Naive thymus-derived CD8-positive, alpha-beta T cell (primary cell): ENCODE results near the gene PREX1. TPM values are rescaled to one million over a fixed set of nuclear protein-coding genes. Genes with fewer than 3 reads are reported as not detected.
A peak's percentile ranks its signal among the peaks of the same experiment; 100 is the strongest.

Experiments
- ATAC-seq, 2 donors: fragments of 150-1000 bp; cut with Tn5 transposase in 1 of 2; sonication (Bioruptor Pico), chemical (Tn5 transposase) in 1 of 2; 1 replicate in 1 of 2; 2 replicates in 1 of 2; pipeline ENCODE4 v1.10.0; 2021; ENCODE audit warnings: mild to moderate bottlenecking in 2 of 2, moderate library complexity in 2 of 2
- POLR2A ChIA-PET: fragments of 350-600 bp; sonication (Branson Sonifier 250); formaldehyde crosslinking; loops from one replicate; lab custom pipeline; 2021; ENCODE audit warnings: antibody characterized with exemption; lab: Charles Lee
- DNase-seq, 10 donors: peaks; one replicate each; pipeline versions ENCODE4 v3.0.0 to v3.0.0-alpha.2; 2020 to 2022
- H3K27ac Mint-ChIP-seq, 10 donors: one replicate each; pipeline ENCODE4 v1.8.0; 2020 to 2022; ENCODE audit warnings: mild to moderate bottlenecking in 10 of 10, mixed read lengths in 10 of 10, moderate library complexity in 4 of 10, inconsistent platforms in 1 of 10
- H3K27me3 Mint-ChIP-seq, 5 donors: one replicate each; pipeline ENCODE4 v1.8.0; 2021 to 2022; ENCODE audit warnings: mixed read lengths in 5 of 5
- H3K36me3 Mint-ChIP-seq, 3 donors: one replicate each; pipeline ENCODE4 v1.8.0; 2020 to 2022; ENCODE audit warnings: mixed read lengths in 3 of 3, mild to moderate bottlenecking in 2 of 3, inconsistent platforms in 1 of 3
- H3K4me1 Mint-ChIP-seq, 4 donors: one replicate each; pipeline ENCODE4 v1.8.0; 2021 to 2022; ENCODE audit warnings: mixed read lengths in 4 of 4
- H3K4me3 Mint-ChIP-seq, 10 donors: one replicate each; pipeline ENCODE4 v1.8.0; 2020 to 2022; ENCODE audit warnings: mild to moderate bottlenecking in 10 of 10, mixed read lengths in 10 of 10, moderate library complexity in 6 of 10, inconsistent platforms in 1 of 10
- H3K9me3 Mint-ChIP-seq, 9 donors: one replicate each; pipeline ENCODE4 v1.8.0; 2020 to 2022; ENCODE audit warnings: mixed read lengths in 9 of 9, mild to moderate bottlenecking in 3 of 9, inconsistent platforms in 1 of 9, moderate library complexity in 1 of 9
- polyA plus RNA-seq, 3 donors: library from polyadenylated mRNA; unstranded; fragments of 300-500 nt; fragmentation: Illumina TruSeq; gene quantifications; one replicate each; pipeline ENCODE4 v1.2.3, GENCODE V29; 2021
- total RNA-seq, 8 experiments: library from RNA in 2 of 8; stranded (reverse) in 2 of 8; gene quantifications; one replicate each; pipeline ENCODE4 v1.2.3 and lab custom pipeline; 2021 to 2026

PREX1 gene
- total and polyA plus RNA-seq, 5 experiments from 2014 or later: 14.4 to 141 (median 38.5) TPM

DNA sequence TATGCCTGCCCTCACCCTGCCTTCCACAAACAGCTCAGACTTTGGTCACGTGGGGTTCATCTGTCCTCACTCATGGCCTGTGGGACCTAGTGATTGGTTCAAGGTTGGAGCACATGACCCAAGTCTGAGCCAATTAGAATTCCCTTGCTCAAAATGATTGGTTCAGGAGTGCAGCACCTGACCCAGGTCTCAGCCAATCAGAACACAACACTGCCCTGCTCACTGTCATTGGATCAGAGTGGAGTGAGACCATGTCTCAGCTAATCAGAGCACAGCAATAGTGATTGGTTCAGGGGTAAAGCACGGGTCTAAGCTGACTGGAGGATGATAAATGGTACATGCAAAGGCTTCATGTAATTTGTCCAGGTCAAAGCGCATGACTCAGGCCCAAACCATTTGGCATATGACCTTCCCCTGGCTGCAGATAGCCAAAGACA is 102.2 kb downstream of the PREX1 start:
- H3K9me3 Mint-ChIP-seq: no peaks in the 10 kb centered on the region
- H3K4me1 Mint-ChIP-seq: peaks cover 38 to 83% (median 74%) of the 10 kb centered on the region in 4 donors
- ATAC-seq (peak in 1 of 2 donors; percentile 19), DNase-seq (no peak)
- H3K36me3 Mint-ChIP-seq: peaks cover 0 to 62% (median 12%) of the 10 kb centered on the region in 3 donors
- peak overlapping the region in 8 of 10 donors; percentile 25 to 99 (median 54) for H3K27ac Mint-ChIP-seq
- no peak overlapping the region for H3K4me3 Mint-ChIP-seq
- POLR2A ChIA-PET: no interaction called here
- H3K27me3 Mint-ChIP-seq: no peaks in the 10 kb centered on the region

DNA sequence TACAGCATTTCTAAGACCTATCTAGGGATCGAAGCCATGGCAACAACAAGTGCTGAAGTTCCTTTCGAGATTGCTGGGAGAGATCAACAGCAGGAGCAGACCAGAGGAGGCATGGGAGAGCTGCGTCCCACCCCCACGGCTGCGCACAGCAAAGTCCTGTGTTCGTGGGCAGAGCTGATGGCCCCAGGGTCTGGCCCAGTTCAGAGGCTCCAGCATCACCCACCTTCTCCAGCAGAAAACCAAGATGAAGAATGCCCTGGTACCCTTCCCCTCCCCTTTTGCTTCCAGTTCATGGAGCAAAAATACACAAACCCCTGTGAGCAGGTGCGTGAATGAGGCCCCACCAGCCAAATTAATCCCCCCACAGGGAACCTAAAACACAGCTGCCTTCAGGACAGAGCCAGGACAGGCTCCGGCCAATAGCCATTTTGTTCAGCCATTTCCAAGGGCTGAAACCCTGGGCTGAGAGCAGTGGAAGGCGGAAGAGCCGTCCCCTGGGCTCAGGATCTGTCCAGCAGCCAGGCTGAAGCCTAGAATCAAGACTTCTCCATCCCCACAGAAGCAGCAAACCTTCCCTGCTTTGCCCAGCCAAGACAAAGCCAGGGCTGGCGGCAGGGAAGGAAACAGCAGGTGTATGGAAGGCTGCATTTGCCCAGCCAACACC is 102.8 kb downstream of the PREX1 start:
- no peaks in the 10 kb centered on the region for H3K9me3 Mint-ChIP-seq
- H3K27ac Mint-ChIP-seq: peak overlapping the region in 9 of 10 donors; percentile 20 to 99 (median 74)
- DNase-seq (no peak), ATAC-seq (no peak)
- POLR2A ChIA-PET: no interaction called here
- H3K36me3 Mint-ChIP-seq: peaks cover 0 to 59% (median 12%) of the 10 kb centered on the region in 3 donors
- no peaks in the 10 kb centered on the region for H3K27me3 Mint-ChIP-seq
- peaks cover 39 to 83% (median 75%) of the 10 kb centered on the region in 4 donors for H3K4me1 Mint-ChIP-seq
- no peak overlapping the region for H3K4me3 Mint-ChIP-seq

DNA sequence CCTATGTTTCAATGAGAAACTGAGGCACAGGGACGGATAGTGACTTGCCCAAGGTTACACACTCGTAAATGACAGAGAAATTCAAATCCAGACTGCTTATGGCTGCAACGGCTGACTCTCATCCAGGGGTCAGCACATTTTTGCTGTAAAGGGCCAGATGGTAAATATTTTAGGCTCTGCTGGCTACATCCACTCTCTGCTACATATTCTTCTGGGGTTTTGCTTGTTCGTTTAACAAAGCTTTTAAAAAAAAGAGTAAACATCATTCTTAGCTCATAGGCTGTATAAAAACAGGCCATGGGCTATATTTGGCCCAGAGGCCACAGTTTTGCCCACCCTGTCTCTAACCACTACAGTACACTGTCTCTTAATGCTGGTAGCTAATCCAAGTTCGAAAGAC is 103.4 kb downstream of the PREX1 start:
- peak overlapping the region; percentile 40 to 99 (median 74) for H3K27ac Mint-ChIP-seq
- DNase-seq (no peak), ATAC-seq (no peak)
- no peaks in the 10 kb centered on the region for H3K27me3 Mint-ChIP-seq
- no peak overlapping the region for H3K4me3 Mint-ChIP-seq
- H3K4me1 Mint-ChIP-seq: peaks cover 38 to 83% (median 75%) of the 10 kb centered on the region in 4 donors
- peaks cover 0 to 52% (median 12%) of the 10 kb centered on the region in 3 donors for H3K36me3 Mint-ChIP-seq
- no peaks in the 10 kb centered on the region for H3K9me3 Mint-ChIP-seq
- POLR2A ChIA-PET: no interaction called here

- Mint-ChIP-seq H3K36me3 (peaks cover 0 to 46% (median 12%) of the 10 kb centered on the region in 3 donors), H3K4me3 (peak overlapping the region in 1 of 10 donors; percentile 28), H3K9me3 (no peaks in the 10 kb centered on the region), H3K4me1 (peaks cover 38 to 85% (median 75%) of the 10 kb centered on the region in 4 donors), H3K27ac (peak overlapping the region; percentile 40 to 99 (median 86)), H3K27me3 (no peaks in the 10 kb centered on the region)
- DNase-seq (no peak), ATAC-seq (no peak)
- POLR2A ChIA-PET: interaction anchor here (1.1 to 1.5 kb wide), 2 partner anchors 9 to 97 kb away, joined by 4 to 7 read pairs; no protein-coding TSS in a partner anchor
Observed at GRCh38 chr20:48723308-48724264, 104.2 kb downstream of the PREX1 start.

- peak overlapping the region in 9 of 10 donors; percentile 63 to 99 (median 84) for H3K27ac Mint-ChIP-seq
- no peaks in the 10 kb centered on the region for H3K27me3 Mint-ChIP-seq
- POLR2A ChIA-PET: interaction anchor here (1.0 to 1.5 kb wide), 3 partner anchors 10 to 104 kb away, joined by 3 to 7 read pairs (median 4); no protein-coding TSS in a partner anchor
- peak; percentile 64 to 66 for ATAC-seq
- peak overlapping the region in 7 of 10 donors; percentile 17 to 75 (median 36) for H3K4me3 Mint-ChIP-seq
- DNase-seq: peak in 3 of 10 donors; percentile 16 to 67 (median 22)
- peaks cover 41 to 88% (median 78%) of the 10 kb centered on the region in 4 donors for H3K4me1 Mint-ChIP-seq
- peaks cover 0 to 42% (median 12%) of the 10 kb centered on the region in 3 donors for H3K36me3 Mint-ChIP-seq
- H3K9me3 Mint-ChIP-seq: no peaks in the 10 kb centered on the region
Observed at GRCh38 chr20:48722737-48723191, 105.0 kb downstream of the PREX1 start.

- POLR2A ChIA-PET: interaction anchor here (1.0 to 1.5 kb wide), 4 partner anchors 11 to 104 kb away, joined by 3 to 7 read pairs (median 4); no protein-coding TSS in a partner anchor
Observed at GRCh38 chr20:48722002-48722731, 105.6 kb downstream of the PREX1 start.

DNA sequence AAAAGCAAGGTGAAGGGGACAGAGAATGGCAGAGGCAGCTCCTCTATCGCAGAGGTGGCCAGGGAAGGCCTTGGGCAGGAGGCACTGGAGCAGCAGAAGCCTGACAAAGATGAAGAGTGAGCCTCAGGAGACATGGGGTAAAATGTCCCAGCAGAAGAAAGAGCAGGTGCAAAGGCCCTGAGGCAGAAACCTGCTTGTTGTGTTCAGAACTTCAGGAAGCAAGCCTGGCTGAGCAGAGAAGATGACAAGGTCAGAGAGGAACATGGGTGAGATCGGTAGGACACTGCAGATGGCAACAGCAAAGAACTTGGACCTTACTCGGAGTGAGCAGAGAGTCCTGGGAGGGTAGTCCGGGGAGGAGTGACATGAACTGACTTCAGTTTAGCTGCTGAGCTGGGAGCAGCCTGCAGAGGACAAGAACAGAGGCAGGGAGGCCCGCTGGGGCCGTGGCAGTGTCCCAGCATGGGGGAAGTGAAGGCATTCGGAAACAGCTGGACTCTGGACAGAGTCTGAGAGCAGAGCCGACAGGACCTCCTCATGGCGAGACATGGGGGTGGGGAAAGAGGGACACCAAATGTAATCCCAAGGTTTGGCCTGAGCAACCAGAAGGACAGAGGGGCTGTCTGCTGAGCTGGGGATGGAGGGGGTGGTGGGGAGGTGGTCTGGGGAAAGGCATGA is 106.3 kb downstream of the PREX1 start:
- ATAC-seq (no peak), DNase-seq (no peak)
- Mint-ChIP-seq H3K4me1 (peaks cover 46 to 92% (median 87%) of the 10 kb centered on the region in 4 donors), H3K27me3 (no peaks in the 10 kb centered on the region), H3K4me3 (peak overlapping the region in 9 of 10 donors; percentile 5 to 85 (median 53)), H3K9me3 (no peaks in the 10 kb centered on the region), H3K27ac (peak overlapping the region; percentile 73 to 99 (median 90)), H3K36me3 (peaks cover 0 to 37% (median 12%) of the 10 kb centered on the region in 3 donors)
- POLR2A ChIA-PET: interaction anchor here (1.0 kb wide), 1 partner anchor 30 kb away, joined by 3 read pairs; no protein-coding TSS in a partner anchor

More at GRCh38 chr20:48722002-48722731, 105.6 kb downstream of the PREX1 start:
- peaks cover 0 to 38% (median 12%) of the 10 kb centered on the region in 3 donors for H3K36me3 Mint-ChIP-seq
- peak overlapping the region; percentile 50 to 99 (median 90) for H3K27ac Mint-ChIP-seq
- H3K4me3 Mint-ChIP-seq: peak overlapping the region in 8 of 10 donors; percentile 1 to 75 (median 30)
- ATAC-seq (no peak), DNase-seq (no peak)
- no peaks in the 10 kb centered on the region for H3K27me3 Mint-ChIP-seq
- H3K4me1 Mint-ChIP-seq: peaks cover 43 to 91% (median 80%) of the 10 kb centered on the region in 4 donors
- no peaks in the 10 kb centered on the region for H3K9me3 Mint-ChIP-seq

DNA sequence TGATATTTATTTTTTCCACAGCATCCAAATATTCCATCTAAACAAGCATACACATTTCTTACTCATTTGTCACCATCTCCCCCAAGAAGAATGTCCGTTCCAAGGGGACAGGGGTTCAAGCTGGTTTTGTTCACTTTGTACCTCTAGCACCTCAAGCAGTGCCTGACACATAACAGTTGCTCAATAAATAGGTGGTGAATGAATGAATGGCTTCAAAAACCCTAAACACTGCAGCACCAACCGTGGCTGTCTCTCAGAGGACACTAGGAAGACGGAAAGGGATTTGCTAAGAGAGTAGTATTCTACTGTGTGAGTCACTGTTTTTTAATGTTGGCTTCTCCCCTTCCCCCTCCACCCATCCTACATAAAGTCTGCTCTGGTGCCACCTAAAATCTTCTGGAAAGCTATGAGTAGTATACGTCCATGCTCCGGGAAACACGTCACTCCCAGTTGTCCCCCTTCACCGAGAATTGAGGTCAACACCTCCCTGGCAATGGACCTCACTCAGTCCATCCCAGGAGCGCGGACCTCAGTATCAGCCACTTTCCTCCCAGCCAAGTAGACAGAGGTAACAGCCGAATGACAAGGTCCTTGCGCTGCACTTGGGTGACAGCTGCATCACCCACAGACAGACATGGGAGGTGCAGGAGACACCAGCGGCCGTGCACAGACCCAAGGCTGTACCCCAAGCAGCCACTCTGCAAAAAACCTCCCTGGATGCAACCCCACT is 107.4 kb downstream of the PREX1 start:
- Mint-ChIP-seq H3K4me3 (peak overlapping the region; percentile 44 to 85 (median 74)), H3K9me3 (no peaks in the 10 kb centered on the region), H3K4me1 (peaks cover 55 to 97% (median 94%) of the 10 kb centered on the region in 4 donors), H3K36me3 (peaks cover 0 to 27% (median 6%) of the 10 kb centered on the region in 3 donors), H3K27ac (peak overlapping the region; percentile 79 to 99 (median 91)), H3K27me3 (no peaks in the 10 kb centered on the region)
- DNase-seq (no peak), ATAC-seq (no peak)
- POLR2A ChIA-PET: no interaction called here

DNA sequence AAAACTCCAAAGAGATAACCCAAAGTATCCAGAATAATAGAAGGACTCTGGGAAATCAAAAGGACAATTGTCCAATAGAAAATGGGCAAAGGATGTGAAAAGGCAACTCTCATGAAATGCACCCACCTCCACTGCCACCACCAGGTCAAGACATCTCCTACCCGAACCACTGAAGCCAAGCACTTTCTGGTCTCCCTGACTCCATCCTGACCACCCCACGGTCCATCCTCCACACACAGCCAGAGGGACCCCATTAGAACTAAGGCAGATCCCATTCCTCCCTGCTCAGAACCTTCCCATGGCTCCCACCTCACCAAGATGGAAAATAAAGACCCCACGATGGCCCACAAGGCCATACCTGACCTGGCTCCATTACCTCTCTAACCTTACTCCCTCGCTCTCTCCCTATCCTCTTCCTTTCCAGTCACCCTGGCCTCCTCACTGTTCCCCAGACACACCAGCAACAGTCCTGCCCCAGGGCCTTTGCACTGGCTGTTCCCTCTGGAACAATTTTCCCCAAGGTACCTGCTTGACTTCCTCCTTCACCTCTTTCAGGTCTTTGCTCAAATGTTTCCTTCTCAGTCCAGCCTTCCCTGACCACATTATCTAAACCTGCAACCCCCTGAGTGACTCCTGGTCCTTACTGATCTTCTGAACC is 108.1 kb downstream of the PREX1 start:
- H3K27ac Mint-ChIP-seq: peak overlapping the region; percentile 79 to 99 (median 91)
- peaks cover 61 to 100% (median 98%) of the 10 kb centered on the region in 4 donors for H3K4me1 Mint-ChIP-seq
- H3K9me3 Mint-ChIP-seq: no peaks in the 10 kb centered on the region
- POLR2A ChIA-PET: interaction anchor here (0.6 to 4.0 kb wide), 6 partner anchors 10 to 1112 kb away, joined by 3 to 16 read pairs (median 4); partner anchors contain the start of gene PREX1
- peak overlapping the region; percentile 44 to 85 (median 74) for H3K4me3 Mint-ChIP-seq
- H3K27me3 Mint-ChIP-seq: no peaks in the 10 kb centered on the region
- ATAC-seq (no peak), DNase-seq (no peak)
- peaks cover 0 to 20% (median 5%) of the 10 kb centered on the region in 3 donors for H3K36me3 Mint-ChIP-seq
